Fibroblast of lung (primary cell): ENCODE measurements around the gene CFAP92. TPM values are rescaled to one million over a fixed set of nuclear protein-coding genes. Genes with fewer than 3 reads are reported as not detected.

Experiments
- DNase-seq, 2 donors: peaks; one replicate each; pipeline versions ENCODE4 v3.0.0 to v3.0.0-alpha.2; 2010; ENCODE audit warnings: low read depth in 2 of 2
- H2AFZ ChIP-seq: 2 replicates; pipeline ENCODE4 v1.5.1; 2012; ENCODE audit warnings: low read length, control low read depth, inconsistent platforms
- H3K27ac ChIP-seq: 2 replicates; pipeline ENCODE4 v1.5.1; 2011; ENCODE audit warnings: low read length, control low read depth; ENCODE audit not compliant: insufficient read depth
- H3K27me3 ChIP-seq: 2 replicates; pipeline ENCODE4 v1.5.1; 2011; ENCODE audit warnings: mild to moderate bottlenecking, low read length; ENCODE audit not compliant: control insufficient read depth, insufficient read depth
- H3K36me3 ChIP-seq: 2 replicates; pipeline ENCODE4 v1.5.1; 2011; ENCODE audit warnings: low read length; ENCODE audit not compliant: control insufficient read depth, insufficient read depth
- H3K4me1 ChIP-seq: 2 replicates; pipeline ENCODE4 v1.5.1; 2011; ENCODE audit warnings: low read length; ENCODE audit not compliant: control insufficient read depth, insufficient read depth; ENCODE audit errors: extremely low read depth
- H3K4me2 ChIP-seq: 2 replicates; pipeline ENCODE4 v1.5.1; 2011; ENCODE audit warnings: low read length, control low read depth; ENCODE audit not compliant: insufficient read depth; ENCODE audit errors: extremely low read depth
- H3K4me3 ChIP-seq, 4 experiments: fragments of 200-600 bp in 1 of 4; sonication (generic) in 1 of 4; replicated peaks in 1 of 4; 2 replicates each; pipeline ENCODE4 v1.5.1; 2011 to 2016; ENCODE audit warnings: low read length in 4 of 4, low read depth in 3 of 4, mild to moderate bottlenecking in 3 of 4, control low read depth in 2 of 4, inconsistent platforms in 1 of 4, mixed read lengths in 1 of 4; ENCODE audit not compliant: insufficient read depth in 1 of 4; ENCODE audit errors: control extremely low read depth in 1 of 4
- H3K79me2 ChIP-seq: 2 replicates; pipeline ENCODE4 v1.5.1; 2012; ENCODE audit warnings: mild to moderate bottlenecking, low read length, inconsistent platforms; ENCODE audit not compliant: control insufficient read depth, insufficient read depth
- H3K9ac ChIP-seq: 2 replicates; pipeline ENCODE4 v1.5.1; 2011; ENCODE audit warnings: mild to moderate bottlenecking, low read length, control low read depth; ENCODE audit not compliant: insufficient read depth
- H3K9me3 ChIP-seq: 2 replicates; pipeline ENCODE4 v1.5.1; 2012; ENCODE audit warnings: low read depth, low read length; ENCODE audit not compliant: control insufficient read depth, insufficient read depth
- H4K20me1 ChIP-seq: 2 replicates; pipeline ENCODE4 v1.5.1; 2011; ENCODE audit warnings: low read length; ENCODE audit not compliant: control insufficient read depth, insufficient read depth; ENCODE audit errors: extremely low read depth
- EZH2 ChIP-seq: IDR thresholded peaks from 2 replicates; pipeline ENCODE4 v1.5.1; 2012; ENCODE audit warnings: low read length, control low read depth, mild to moderate bottlenecking; ENCODE audit errors: missing control alignments
- polyA plus RNA-seq, 2 donors: library from polyadenylated mRNA; depleted of rRNA in 1 of 2; stranded (reverse) in 1 of 2; unstranded in 1 of 2; fragments of >200 nt; gene quantifications; 2 replicates each; pipeline ENCODE4 v1.2.1, GENCODE V29; 2011 to 2012; ENCODE audit warnings: missing spikeins in 1 of 2
- total RNA-seq: library from RNA; depleted of rRNA; stranded (reverse); fragments of >200 nt; gene quantifications from 2 replicates; pipeline ENCODE4 v1.2.1, GENCODE V29; 2014
- TF ChIP-seq, protein P1 (sequence below), 2 donors: IDR thresholded peaks in 1 of 2; conservative IDR thresholded peaks in 1 of 2; 1 replicate in 1 of 2; 2 replicates in 1 of 2; pipeline ENCODE4 v1.5.1; 2011 to 2012; ENCODE audit warnings: low read length in 2 of 2, control low read depth in 1 of 2, inconsistent platforms in 1 of 2, low read depth in 1 of 2, mild to moderate bottlenecking in 1 of 2

The CFAP92 gene
- total and polyA plus RNA-seq, 2 donors (not counting 1 experiment from before 2014, with no cell fraction given): 0.07 TPM; not detected in 1

DNA sequence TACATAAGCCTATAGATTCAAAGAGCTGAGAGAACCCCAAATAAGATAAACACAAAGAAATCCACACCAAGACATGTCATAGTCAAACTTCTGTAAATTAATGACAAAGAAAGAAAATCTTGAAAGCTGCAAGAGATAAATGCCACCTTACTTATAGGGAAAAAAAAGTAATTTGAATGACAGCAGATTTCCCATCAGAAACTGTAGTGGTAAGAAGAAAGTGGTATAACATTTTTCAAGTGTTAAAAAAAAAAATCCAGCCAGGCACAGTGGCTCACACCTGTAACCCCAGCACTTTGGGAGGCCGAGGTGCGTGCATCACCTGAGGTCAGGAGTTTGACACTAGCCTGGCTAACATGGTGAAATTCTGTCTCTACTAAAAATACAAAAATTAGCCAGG is 37.4 kb downstream of the CFAP92 start:
- Histone ChIP-seq H3K27me3 (no peaks in the 10 kb centered on the region), H3K4me1 (no peaks in the 10 kb centered on the region), H3K9me3 (no peaks in the 10 kb centered on the region), H3K9ac (no peak overlapping the region), H3K36me3 (no peaks in the 10 kb centered on the region), H4K20me1 (no peaks in the 10 kb centered on the region), H2AFZ (no peak overlapping the region), H3K4me3 (no peak overlapping the region), H3K79me2 (no peaks in the 10 kb centered on the region), H3K27ac (no peak overlapping the region), H3K4me2 (no peak overlapping the region)
- TF ChIP-seq EZH2: no peak
- TF ChIP-seq, protein P1, sequence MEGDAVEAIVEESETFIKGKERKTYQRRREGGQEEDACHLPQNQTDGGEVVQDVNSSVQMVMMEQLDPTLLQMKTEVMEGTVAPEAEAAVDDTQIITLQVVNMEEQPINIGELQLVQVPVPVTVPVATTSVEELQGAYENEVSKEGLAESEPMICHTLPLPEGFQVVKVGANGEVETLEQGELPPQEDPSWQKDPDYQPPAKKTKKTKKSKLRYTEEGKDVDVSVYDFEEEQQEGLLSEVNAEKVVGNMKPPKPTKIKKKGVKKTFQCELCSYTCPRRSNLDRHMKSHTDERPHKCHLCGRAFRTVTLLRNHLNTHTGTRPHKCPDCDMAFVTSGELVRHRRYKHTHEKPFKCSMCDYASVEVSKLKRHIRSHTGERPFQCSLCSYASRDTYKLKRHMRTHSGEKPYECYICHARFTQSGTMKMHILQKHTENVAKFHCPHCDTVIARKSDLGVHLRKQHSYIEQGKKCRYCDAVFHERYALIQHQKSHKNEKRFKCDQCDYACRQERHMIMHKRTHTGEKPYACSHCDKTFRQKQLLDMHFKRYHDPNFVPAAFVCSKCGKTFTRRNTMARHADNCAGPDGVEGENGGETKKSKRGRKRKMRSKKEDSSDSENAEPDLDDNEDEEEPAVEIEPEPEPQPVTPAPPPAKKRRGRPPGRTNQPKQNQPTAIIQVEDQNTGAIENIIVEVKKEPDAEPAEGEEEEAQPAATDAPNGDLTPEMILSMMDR (conservative IDR thresholded peaks at IDR 0.05 in 1 of 2, IDR thresholded peaks at IDR 0.05 in 1 of 2; ENCODE audit: low read depth in 1 of 2, low read length in 2 of 2): no peak
- no peak for DNase-seq

GRCh38 chr3:128950223-128950938 is 43.5 kb downstream of the CFAP92 start:
- TF ChIP-seq, protein P1 (conservative IDR thresholded peaks at IDR 0.05 in 1 of 2, IDR thresholded peaks at IDR 0.05 in 1 of 2; ENCODE audit: low read depth in 1 of 2, low read length in 2 of 2): peak; percentile 26 to 28
- no peak for TF ChIP-seq EZH2
- Histone ChIP-seq H3K9me3 (no peaks in the 10 kb centered on the region), H3K9ac (no peak overlapping the region), H3K79me2 (no peaks in the 10 kb centered on the region), H3K27me3 (peaks cover 6% of the 10 kb centered on the region), H4K20me1 (no peaks in the 10 kb centered on the region), H3K27ac (no peak overlapping the region), H3K4me3 (no peak overlapping the region), H3K4me2 (no peak overlapping the region), H2AFZ (no peak overlapping the region), H3K36me3 (no peaks in the 10 kb centered on the region), H3K4me1 (no peaks in the 10 kb centered on the region)
- DNase-seq: peak; percentile 34 to 47

GRCh38 chr3:128949158-128949557 is 44.7 kb downstream of the CFAP92 start:
- TF ChIP-seq EZH2: no peak
- TF ChIP-seq, protein P1 (conservative IDR thresholded peaks at IDR 0.05 in 1 of 2, IDR thresholded peaks at IDR 0.05 in 1 of 2; ENCODE audit: low read depth in 1 of 2, low read length in 2 of 2): no peak
- DNase-seq: no peak
- Histone ChIP-seq H3K4me1 (no peaks in the 10 kb centered on the region), H3K4me2 (no peak overlapping the region), H3K36me3 (no peaks in the 10 kb centered on the region), H3K9ac (no peak overlapping the region), H3K4me3 (no peak overlapping the region), H3K79me2 (no peaks in the 10 kb centered on the region), H3K27me3 (peaks cover 6% of the 10 kb centered on the region), H2AFZ (no peak overlapping the region), H3K27ac (no peak overlapping the region), H3K9me3 (no peaks in the 10 kb centered on the region), H4K20me1 (no peaks in the 10 kb centered on the region)
